GOT3 (cell line): ENCODE measurements around the gene ZCCHC24.
"Not testable (repeated sequence)": the region's sequence is repeated elsewhere in the genome, so short reads cannot be mapped to it uniquely, and the experiment has no call there.

Source experiments
- DNase-seq: peaks from one replicate; lab custom pipeline; 2025; ENCODE audit warnings: mixed read lengths; lab: John Stamatoyannopoulos, UW

ZCCHC24 gene

DNA sequence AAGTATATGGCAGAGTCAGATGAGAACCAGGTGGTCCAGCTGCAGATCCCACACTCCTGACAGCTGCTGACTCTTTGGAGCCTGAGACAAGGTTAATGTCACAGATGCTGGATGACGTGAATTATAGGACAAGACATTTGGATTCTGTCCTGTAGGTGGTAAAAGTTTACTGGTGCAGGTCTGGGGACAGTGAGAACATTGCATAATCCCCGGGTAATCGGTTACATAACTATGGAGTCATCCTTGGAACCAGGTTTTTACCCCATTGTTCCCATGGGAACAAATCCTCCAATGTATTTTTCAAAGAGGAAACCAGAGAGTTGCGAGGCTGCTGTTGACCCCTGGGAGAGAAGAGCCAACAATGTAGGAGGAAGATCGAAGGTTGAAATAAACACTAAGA, 27.5 kb upstream of the ZCCHC24 start:
- no peak for DNase-seq

DNA sequence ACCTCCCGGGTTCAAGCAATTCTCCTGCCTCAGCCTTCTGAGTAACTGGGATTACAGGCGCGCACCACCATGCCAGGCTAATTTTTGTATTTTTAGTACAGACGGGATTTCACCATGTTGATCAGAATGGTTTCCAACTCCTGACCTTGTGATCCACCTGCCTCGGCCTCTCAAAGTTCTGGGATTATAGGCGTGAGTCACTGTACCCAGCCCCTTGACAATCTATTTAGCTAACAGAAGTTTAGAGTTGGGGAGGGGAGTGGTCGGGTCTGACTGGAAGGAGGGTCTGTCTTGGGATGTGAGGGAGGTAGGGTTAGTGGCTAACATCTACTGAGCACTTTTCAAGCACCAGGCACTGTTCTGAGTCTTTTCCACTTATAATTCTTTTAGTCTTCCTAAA, 27.0 kb upstream of the ZCCHC24 start:
- no peak for DNase-seq

- no peak for DNase-seq
Measured at GRCh38 chr10:79471776-79472175, 26.4 kb upstream of the ZCCHC24 start.

DNA sequence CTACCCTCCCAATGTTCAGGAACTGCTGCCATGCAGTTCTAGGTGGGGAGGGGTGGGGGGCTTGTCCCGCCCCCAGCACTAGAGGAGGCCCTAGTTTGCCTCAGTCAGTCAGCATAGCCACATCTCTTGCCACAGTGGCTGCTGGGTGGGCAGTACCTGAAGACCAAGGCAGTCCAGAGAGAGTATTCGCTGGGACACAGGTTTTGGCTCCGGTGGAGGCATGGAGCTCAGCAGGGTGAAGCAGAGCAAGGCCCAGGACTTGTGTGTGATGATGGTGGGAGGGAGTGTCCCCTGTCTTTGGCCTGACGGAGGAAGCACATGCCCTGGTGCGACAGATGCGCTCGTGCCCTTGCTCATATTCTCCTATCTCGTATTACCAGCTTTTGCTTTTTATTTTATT, 24.7 kb upstream of the ZCCHC24 start:
- no peak for DNase-seq

DNA sequence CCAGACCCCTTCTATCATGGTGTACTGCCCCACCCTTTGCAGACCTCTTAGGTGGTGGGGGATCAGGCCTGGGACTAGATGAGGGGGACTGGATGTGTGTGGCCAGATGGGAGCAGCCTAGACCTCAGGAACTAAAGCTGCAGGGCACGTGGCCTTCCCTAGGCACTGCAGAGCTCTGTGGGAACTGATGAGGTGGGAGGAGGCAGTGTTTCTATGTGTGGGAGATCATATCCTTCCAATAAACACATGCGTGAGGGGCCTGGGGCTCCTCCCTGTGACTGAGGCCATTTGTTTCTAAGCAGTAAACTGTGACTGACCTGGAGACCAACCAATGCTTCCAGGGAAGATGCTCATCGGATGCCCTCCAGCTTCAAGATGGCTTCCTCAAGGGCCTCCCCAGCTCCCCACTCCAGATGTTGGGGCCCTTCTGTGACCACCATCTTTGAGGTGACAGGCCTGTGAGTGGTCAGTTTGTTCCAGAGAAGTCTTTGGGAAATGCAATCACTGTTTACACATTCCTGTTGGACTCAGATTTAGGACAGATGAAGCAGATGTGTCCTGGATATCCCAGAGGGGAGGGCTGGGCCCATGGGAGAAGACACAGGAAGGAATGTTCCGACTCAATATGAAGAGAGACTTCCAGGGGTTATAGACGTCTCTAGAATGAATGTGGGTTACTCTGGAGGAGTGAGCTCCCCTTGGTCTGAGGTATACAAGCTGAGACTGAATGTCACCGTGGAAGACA, 23.6 kb upstream of the ZCCHC24 start:
- DNase-seq = no peak

GRCh38 chr10:79468015-79468560, 22.7 kb upstream of the ZCCHC24 start:
- DNase-seq = no peak

DNA sequence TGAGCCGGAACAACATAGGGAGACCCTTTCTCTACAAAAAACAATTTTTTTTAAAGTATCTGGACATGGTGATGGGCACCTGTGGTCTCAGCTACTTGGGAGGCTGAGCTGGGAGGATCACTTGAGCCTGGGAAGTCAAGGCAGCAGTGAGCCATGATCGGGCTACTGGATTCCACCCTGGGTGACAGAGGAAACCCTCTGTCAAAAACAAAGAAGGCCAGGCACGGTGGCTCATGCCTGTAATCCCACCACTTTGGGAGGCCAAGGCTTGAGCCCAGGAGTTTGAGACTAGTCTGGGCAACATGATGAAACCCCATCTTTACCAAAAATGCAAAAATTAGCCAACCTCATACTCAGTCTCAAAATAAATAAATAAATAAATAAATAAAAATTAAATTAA, 19.9 kb upstream of the ZCCHC24 start:
- no peak for DNase-seq

DNA sequence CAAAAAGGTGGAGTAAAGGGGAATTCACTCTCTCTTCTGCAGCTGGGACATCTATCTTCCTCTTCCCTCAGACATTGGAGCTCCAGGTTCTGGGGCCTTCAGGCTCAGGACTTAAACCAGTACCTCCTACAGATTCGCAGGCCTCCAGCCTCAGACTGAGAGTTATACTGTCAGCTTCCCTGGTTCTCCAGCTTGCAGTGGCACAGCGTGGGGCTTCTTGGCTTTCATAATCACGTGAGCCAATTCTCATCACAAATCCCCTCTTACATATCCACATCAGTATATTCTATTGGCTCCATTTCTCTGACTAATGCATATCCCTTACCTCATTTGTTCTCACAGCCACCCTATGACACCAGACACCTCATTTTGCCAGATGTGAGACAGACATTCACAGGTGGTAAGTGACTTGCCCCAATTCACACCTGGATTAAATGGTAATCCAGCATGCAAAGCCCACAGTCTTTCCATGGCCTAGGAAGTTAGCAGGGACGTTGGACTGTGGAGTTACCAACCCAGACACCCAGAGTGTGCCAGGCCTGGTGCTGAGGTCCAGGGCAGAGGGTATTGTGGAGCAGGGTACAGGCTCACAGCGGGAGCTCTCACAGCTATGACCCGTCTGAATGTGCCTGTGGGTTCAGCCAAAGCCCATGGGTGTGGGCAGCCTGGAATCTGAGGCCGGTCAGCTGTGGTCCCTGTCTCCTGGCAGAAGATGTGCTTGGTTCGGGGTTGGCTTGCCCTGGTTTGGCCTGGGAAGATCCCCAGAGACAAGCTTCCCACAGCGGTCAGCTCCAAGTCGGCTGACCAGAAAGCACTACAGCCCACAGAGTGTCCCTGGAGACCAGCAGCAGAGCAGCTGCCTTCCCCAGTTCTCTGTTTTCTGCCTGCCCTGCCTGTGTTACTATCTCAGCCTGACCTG, 18.4 kb upstream of the ZCCHC24 start:
- DNase-seq = no peak

- no peak for DNase-seq
Measured at GRCh38 chr10:79460687-79461086, 15.3 kb upstream of the ZCCHC24 start.

- DNase-seq = no peak
Measured at GRCh38 chr10:79459243-79459642, 13.8 kb upstream of the ZCCHC24 start.

DNA sequence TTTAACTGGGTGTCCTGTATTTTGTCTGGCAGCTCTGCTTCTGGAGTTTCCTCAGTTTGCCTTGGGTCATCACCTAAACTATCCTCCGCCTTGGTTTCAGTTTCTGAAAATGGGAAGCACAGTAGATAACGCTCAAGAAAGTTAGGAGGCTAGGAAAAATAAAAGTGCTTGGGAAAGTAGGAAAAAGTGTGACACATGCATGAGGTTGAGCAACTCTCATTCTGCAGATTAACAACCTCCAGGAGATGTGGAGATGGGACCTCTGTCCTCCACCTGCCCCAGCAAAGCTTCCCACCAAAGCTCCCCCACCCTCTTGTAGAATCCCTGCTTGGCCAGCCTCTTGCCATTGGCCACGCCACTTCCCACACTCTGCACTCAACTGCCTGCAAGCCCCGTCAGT, 13.1 kb upstream of the ZCCHC24 start:
- no peak for DNase-seq

DNA sequence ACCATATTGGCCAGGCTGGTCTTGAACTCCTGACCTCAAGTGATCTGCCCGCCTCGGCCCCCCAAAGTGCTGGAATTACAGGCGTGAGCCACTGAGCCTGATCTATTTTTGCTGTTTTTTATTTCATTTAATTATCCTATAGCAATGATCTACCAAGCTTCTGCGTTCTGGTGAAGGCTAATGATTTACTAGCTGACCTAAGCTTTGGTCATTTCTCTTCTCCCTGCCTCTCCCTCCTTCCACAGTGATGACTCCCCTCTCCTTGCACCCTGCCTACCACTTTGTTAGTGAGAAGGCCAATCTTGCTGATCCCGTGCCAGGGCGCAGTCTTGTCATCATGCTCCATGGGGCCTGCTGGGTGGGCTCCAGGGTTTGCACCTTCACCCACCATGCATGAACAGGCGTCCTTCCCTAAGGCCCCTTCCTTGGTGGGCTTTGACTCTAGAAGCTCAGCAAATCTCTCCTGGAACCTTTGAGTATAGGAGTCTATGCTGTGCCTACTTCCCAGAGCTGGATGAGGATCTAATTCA, 11.9 kb upstream of the ZCCHC24 start:
- DNase-seq = no peak

DNA sequence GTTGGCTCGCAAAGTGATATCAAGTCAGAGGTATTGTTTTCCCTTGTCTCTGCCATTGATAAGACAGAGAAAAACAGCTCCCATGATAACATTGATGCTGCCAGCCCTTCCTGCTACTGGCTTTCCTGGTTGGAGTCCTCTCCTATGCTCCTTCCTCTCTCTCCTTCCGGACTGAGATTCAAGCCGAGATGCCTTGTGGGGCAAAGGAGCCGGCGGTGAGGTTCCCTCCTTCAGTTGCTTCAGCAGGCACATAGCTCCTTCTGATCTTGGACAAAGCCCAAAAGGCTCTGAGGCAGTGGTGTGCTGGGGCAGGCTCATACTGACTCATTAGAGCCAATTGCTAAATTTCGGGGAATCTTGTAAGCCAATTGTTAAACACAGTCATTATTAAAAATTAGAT, 8.8 kb upstream of the ZCCHC24 start:
- no peak for DNase-seq

DNA sequence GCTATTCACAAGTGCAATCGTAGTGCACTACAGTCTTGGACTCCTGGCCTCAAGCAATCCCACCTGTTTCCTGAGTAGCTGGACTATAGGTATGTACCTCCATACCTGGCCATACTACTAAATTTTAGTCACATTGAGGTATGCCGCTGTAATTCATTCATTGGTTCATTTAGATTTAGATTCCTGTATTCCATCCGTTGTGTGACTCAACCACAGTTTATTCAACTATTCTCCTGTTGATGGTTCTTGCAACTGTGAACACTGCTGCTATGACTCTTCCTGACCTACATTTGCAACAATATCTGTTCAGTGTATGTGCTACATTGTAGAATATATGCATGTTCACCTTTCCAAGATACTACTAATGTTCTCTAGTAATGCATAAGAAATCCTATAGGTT, 8.0 kb upstream of the ZCCHC24 start:
- DNase-seq = no peak

DNA sequence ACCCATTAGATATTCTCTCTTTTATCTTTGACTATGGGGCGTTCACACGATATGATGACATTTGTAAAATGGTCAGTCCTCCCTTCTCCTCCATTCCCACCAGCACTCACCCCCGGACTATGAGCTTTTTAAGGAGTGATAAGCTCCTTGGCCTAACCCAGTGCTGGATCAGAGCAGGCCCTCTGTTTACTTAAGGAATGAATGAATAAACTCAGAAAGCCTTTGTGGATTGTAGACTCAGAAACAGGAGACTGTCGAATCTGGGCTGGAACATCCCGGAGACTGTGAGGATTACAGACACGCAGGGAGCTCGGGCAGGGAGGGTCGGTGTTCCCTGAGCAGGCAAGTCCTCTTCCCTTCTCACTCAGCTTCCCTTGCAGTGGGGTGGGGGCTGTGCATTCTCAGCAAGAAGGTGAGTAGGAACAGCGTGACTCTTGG, 6.8 kb upstream of the ZCCHC24 start:
- no peak for DNase-seq

DNA sequence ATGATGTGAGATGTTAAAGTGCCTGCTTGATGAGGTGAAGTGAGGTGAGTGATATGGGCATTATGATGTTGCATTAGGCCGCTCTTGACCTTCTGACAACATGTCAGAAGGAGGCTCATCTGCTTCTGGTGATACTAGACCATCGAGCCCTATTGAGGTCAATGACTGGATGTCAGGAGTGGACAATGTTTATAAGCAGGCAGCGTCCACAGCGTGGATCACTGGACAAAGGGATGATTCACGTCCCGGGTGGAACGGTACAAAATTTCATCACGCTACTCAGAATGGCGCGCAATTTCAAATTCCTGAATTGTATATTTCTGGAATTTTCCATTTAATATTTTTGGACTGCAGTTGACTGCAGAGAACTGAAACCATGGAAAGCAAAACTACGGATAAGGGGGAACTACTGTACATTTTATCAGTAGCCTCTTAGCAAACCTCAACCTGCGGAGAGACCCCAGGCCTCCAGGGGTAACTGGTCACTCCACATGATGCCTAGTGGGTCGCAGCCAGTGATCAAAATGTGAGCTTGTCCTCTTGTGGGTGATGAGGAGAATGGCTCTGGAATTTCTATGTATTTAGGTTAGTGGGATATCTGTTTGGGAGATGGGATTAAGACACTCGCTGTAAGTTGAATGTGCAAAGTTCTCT, 5.7 kb upstream of the ZCCHC24 start:
- DNase-seq = no peak

DNA sequence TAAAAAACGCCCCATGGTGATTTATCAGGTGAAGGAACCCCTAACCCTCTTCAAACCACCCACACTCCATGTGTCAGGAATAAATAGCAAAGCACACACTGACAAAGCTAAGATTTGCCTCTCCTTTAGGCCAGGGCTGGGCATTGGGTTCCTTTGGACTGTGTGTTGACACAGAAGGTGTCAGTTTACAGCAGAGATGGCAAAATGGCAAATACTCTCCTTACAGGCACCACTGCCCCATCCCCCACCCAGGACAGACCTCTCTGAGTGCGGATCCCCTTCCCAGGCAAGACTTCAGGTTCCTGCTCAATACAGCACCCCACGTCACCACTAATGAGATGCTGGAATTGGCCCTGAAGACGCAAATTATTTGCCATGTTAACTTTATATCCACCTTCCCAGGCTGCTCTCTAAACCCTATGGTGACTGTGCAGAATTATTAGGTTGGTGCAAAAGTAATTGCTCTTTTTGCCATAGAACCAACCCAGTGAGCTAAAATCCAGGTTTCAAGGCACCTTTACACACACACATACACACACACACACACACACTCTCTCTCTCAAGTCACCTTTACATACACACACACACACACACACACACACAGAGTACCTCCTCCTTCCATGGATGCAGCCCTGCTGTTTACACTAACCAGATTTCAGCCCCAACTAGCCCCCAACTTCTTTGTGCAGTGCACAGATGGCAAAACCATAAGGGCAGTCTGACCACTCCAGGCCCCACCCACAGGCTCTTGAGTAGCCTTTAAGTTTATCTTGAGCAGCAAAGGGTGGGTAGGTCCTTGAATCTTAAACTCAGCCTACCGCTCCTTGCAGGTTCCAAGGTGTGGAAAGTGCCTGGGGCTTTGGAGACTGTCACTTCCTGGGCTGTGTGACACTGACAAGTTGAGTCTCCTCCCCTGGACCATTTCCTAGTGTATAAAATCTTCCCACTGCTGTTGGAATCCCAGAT, 4.0 kb upstream of the ZCCHC24 start:
- no peak for DNase-seq

DNA sequence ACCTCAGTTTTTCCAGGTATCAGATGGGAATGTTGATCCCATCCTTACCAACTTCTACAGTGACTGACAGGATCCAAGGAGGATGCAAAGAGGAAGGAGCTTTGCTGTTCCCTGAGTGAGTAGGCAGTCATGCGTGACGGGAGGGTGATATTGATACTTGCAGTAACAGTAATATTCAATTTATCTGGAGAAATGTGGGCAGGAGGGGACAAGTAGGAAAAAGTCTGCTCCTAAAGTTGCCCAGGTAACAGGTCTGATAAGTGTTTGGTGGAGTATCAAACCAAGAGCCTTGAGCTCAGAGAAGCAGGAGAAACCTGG, 3.3 kb upstream of the ZCCHC24 start:
- DNase-seq = no peak

- DNase-seq = no peak
Measured at GRCh38 chr10:79447911-79448731, 2.7 kb upstream of the ZCCHC24 start.

DNA sequence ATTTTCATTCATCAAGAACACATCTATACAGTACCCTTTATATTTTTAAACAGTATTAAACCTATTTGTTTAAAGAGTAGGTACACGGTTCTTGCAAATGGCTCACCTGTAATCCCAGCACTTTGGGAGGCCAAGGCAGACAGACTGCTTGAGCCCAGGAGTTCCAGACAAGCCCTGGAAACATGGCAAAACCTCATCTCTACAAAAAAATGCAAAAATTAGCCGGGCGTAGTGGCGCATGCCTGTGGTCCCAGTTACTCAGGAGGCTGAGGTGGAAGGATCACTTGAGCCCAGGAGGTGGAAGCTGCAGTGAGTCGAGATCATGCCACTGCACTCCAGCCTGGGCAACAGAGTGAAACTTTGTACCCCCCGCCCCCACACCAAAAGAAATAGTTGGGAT, 1.8 kb upstream of the ZCCHC24 start:
- not testable (repeated sequence) for DNase-seq
